Measurements from ENCODE around the gene VWA5B1.

- TF ChIP-seq, protein P1, sequence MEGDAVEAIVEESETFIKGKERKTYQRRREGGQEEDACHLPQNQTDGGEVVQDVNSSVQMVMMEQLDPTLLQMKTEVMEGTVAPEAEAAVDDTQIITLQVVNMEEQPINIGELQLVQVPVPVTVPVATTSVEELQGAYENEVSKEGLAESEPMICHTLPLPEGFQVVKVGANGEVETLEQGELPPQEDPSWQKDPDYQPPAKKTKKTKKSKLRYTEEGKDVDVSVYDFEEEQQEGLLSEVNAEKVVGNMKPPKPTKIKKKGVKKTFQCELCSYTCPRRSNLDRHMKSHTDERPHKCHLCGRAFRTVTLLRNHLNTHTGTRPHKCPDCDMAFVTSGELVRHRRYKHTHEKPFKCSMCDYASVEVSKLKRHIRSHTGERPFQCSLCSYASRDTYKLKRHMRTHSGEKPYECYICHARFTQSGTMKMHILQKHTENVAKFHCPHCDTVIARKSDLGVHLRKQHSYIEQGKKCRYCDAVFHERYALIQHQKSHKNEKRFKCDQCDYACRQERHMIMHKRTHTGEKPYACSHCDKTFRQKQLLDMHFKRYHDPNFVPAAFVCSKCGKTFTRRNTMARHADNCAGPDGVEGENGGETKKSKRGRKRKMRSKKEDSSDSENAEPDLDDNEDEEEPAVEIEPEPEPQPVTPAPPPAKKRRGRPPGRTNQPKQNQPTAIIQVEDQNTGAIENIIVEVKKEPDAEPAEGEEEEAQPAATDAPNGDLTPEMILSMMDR (IDR thresholded peaks at IDR 0.05): no peak
- no peak for TF ChIP-seq POLR2A (IDR thresholded peaks at IDR 0.05)
- TF ChIP-seq EP300 (IDR thresholded peaks at IDR 0.05): no peak
- TF ChIP-seq POLR2AphosphoS5 (IDR thresholded peaks at IDR 0.05): no peak
These were observed 92.0 kb downstream of the VWA5B1 start for GRCh38 chr1:20382711-20383110.

Measured in stomach (tissue), 4 donors.